ENCODE data around the gene IFITM10.

DNA sequence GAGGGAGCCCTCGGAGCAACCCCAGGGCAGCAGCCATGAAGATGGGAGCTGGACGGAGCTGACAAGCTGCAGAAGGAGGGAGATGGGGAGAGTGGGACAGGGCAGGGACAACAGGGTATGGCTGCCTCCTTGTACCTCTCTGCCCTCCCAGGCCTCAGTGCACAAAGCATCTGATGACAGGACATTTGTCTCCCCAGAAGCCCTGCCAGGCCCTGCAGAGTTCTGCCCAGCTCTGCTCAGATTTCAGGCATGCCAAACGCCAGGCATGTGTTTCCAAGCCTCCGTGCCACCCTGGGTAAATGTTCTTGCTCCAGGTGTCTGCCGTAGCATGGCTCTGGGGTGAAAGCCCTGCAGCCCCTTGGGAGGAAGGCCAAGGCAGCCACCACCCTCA, 1.1 kb upstream of the IFITM10 start:
- no peak for TF ChIP-seq FOXK1 (CRISPR knock-in tag; IDR thresholded peaks at IDR 0.05; ENCODE audit: borderline replicate concordance)
- TF ChIP-seq MAFK (IDR thresholded peaks at IDR 0.05; ENCODE audit: low read length): no peak
- TF ChIP-seq, protein P1, sequence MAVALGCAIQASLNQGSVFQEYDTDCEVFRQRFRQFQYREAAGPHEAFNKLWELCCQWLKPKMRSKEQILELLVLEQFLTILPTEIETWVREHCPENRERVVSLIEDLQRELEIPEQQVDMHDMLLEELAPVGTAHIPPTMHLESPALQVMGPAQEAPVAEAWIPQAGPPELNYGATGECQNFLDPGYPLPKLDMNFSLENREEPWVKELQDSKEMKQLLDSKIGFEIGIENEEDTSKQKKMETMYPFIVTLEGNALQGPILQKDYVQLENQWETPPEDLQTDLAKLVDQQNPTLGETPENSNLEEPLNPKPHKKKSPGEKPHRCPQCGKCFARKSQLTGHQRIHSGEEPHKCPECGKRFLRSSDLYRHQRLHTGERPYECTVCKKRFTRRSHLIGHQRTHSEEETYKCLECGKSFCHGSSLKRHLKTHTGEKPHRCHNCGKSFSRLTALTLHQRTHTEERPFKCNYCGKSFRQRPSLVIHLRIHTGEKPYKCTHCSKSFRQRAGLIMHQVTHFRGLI (CRISPR knock-in tag; IDR thresholded peaks at IDR 0.05): no peak
- TF ChIP-seq ERF (CRISPR knock-in tag; IDR thresholded peaks at IDR 0.05): no peak
- no peak for TF ChIP-seq ZNF518B (CRISPR knock-in tag; IDR thresholded peaks at IDR 0.05)
- TF ChIP-seq MTA3 (IDR thresholded peaks at IDR 0.05; ENCODE audit: borderline replicate concordance): no peak
- TF ChIP-seq, protein P2, sequence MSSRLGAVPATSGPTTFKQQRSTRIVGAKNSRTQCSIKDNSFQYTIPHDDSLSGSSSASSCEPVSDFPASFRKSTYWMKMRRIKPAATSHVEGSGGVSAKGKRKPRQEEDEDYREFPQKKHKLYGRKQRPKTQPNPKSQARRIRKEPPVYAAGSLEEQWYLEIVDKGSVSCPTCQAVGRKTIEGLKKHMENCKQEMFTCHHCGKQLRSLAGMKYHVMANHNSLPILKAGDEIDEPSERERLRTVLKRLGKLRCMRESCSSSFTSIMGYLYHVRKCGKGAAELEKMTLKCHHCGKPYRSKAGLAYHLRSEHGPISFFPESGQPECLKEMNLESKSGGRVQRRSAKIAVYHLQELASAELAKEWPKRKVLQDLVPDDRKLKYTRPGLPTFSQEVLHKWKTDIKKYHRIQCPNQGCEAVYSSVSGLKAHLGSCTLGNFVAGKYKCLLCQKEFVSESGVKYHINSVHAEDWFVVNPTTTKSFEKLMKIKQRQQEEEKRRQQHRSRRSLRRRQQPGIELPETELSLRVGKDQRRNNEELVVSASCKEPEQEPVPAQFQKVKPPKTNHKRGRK (tag; IDR thresholded peaks at IDR 0.05): no peak
- TF ChIP-seq, protein P3, sequence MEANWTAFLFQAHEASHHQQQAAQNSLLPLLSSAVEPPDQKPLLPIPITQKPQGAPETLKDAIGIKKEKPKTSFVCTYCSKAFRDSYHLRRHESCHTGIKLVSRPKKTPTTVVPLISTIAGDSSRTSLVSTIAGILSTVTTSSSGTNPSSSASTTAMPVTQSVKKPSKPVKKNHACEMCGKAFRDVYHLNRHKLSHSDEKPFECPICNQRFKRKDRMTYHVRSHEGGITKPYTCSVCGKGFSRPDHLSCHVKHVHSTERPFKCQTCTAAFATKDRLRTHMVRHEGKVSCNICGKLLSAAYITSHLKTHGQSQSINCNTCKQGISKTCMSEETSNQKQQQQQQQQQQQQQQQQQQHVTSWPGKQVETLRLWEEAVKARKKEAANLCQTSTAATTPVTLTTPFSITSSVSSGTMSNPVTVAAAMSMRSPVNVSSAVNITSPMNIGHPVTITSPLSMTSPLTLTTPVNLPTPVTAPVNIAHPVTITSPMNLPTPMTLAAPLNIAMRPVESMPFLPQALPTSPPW (CRISPR knock-in tag; IDR thresholded peaks at IDR 0.05): no peak
- TF ChIP-seq, protein P4, sequence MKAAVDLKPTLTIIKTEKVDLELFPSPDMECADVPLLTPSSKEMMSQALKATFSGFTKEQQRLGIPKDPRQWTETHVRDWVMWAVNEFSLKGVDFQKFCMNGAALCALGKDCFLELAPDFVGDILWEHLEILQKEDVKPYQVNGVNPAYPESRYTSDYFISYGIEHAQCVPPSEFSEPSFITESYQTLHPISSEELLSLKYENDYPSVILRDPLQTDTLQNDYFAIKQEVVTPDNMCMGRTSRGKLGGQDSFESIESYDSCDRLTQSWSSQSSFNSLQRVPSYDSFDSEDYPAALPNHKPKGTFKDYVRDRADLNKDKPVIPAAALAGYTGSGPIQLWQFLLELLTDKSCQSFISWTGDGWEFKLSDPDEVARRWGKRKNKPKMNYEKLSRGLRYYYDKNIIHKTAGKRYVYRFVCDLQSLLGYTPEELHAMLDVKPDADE (conservative IDR thresholded peaks at IDR 0.05; ENCODE audit: control insufficient read depth, low read depth, low read length): no peak

Measured in K562 (cell line).